Measurements from ENCODE around the gene NDUFAF5.

The NDUFAF5 gene

GRCh38 chr20:13862245-13862644 is 77.4 kb downstream of the NDUFAF5 start:
- H3K27me3 ChIP-seq (ENCODE audit: insufficient read depth, poor library complexity, severe bottlenecking) = no peaks in the 10 kb centered on the region
- no peak overlapping the region for H3K4me3 ChIP-seq (replicated peaks; ENCODE audit: insufficient read depth, low read length)
- peak in 1 of 2 experiments; percentile 36 for DNase-seq (ENCODE audit: low read depth in 1 of 2, low spot score in 1 of 2)
- TF ChIP-seq SPI1 (IDR thresholded peaks at IDR 0.05; ENCODE audit: borderline replicate concordance, low read depth) (peak; percentile 99), GABPA (IDR thresholded peaks at IDR 0.05; ENCODE audit: low read depth) (no peak)
- no peak overlapping the region for H3K27ac ChIP-seq (replicated peaks)

GRCh38 chr20:13863244-13863643 is 78.4 kb downstream of the NDUFAF5 start:
- TF ChIP-seq SPI1 (IDR thresholded peaks at IDR 0.05; ENCODE audit: borderline replicate concordance, low read depth) (no peak), GABPA (IDR thresholded peaks at IDR 0.05; ENCODE audit: low read depth) (no peak), REST (IDR thresholded peaks at IDR 0.05; ENCODE audit: insufficient replicate concordance, low read depth) (no peak), CTCF (IDR thresholded peaks at IDR 0.05; ENCODE audit: insufficient read depth, low read length) (no peak), POLR2AphosphoS5 (IDR thresholded peaks at IDR 0.05; ENCODE audit: low read depth) (no peak)
- DNase-seq (ENCODE audit: low read depth in 1 of 2, low spot score in 1 of 2) = no peak
- Histone ChIP-seq H3K4me3 (replicated peaks; ENCODE audit: insufficient read depth, low read length) (no peak overlapping the region), H3K27ac (replicated peaks) (no peak overlapping the region), H3K27me3 (ENCODE audit: insufficient read depth, poor library complexity, severe bottlenecking) (no peaks in the 10 kb centered on the region)

- Histone ChIP-seq H3K27ac (replicated peaks) (peak overlapping the region; percentile 30; the same call in 1 of the 2 replicates), H3K27me3 (ENCODE audit: insufficient read depth, poor library complexity, severe bottlenecking) (no peaks in the 10 kb centered on the region), H3K4me3 (replicated peaks; ENCODE audit: insufficient read depth, low read length) (no peak overlapping the region)
- DNase-seq (ENCODE audit: low read depth in 1 of 2, low spot score in 1 of 2) = no peak
- TF ChIP-seq POLR2AphosphoS5 (IDR thresholded peaks at IDR 0.05; ENCODE audit: low read depth) (no peak), SPI1 (IDR thresholded peaks at IDR 0.05; ENCODE audit: borderline replicate concordance, low read depth) (no peak), CTCF (IDR thresholded peaks at IDR 0.05; ENCODE audit: insufficient read depth, low read length) (no peak), GABPA (IDR thresholded peaks at IDR 0.05; ENCODE audit: low read depth) (no peak), REST (IDR thresholded peaks at IDR 0.05; ENCODE audit: insufficient replicate concordance, low read depth) (no peak)
Measured at GRCh38 chr20:13865156-13865555, 80.3 kb downstream of the NDUFAF5 start.

GRCh38 chr20:13865791-13866351 is 81.0 kb downstream of the NDUFAF5 start:
- Histone ChIP-seq H3K27ac (replicated peaks) (peak overlapping the region; percentile 30; the same call in 1 of the 2 replicates), H3K27me3 (ENCODE audit: insufficient read depth, poor library complexity, severe bottlenecking) (no peaks in the 10 kb centered on the region), H3K4me3 (replicated peaks; ENCODE audit: insufficient read depth, low read length) (no peak overlapping the region)
- TF ChIP-seq REST (IDR thresholded peaks at IDR 0.05; ENCODE audit: insufficient replicate concordance, low read depth) (no peak), CTCF (IDR thresholded peaks at IDR 0.05; ENCODE audit: insufficient read depth, low read length) (no peak), POLR2AphosphoS5 (IDR thresholded peaks at IDR 0.05; ENCODE audit: low read depth) (no peak)
- peak in 1 of 2 experiments; percentile 76 for DNase-seq (ENCODE audit: low read depth in 1 of 2, low spot score in 1 of 2)

Data from HL-60 (cell line).